ENCODE data around the gene PLAGL1.
"Not testable (repeated sequence)": the region's sequence is repeated elsewhere in the genome, so short reads cannot be mapped to it uniquely, and the experiment has no call there.

PLAGL1 gene

DNA sequence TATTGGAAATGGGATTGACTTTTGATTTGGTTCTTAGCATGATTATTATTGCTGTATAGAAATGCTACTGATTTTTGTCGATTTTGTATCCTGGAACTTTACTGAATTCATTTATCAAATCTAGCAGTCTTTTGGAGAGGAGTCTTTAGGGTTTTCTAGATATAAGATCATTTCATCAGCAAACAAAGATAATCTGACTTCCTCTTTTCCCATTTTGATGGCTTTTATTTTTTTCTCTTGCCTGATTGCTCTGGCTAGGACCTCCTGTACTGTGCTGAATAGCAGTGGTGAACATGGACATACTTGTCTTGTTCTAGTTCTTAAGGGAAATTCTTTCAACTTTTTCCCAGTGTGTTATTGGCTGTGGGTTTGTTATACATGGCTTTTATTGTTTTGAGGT is 79.2 kb downstream of the PLAGL1 start:
- Mint-ChIP-seq H3K36me3 (ENCODE audit: low read depth) (peaks cover 11% of the 10 kb centered on the region), H3K27ac (no peak overlapping the region), H3K9me3 (peaks cover 58% of the 10 kb centered on the region), H3K4me3 (no peak overlapping the region), H3K4me1 (no peaks in the 10 kb centered on the region), H3K27me3 (ENCODE audit: low read depth, poor library complexity) (no peaks in the 10 kb centered on the region)
- no peak for DNase-seq
- TF ChIP-seq, protein P1, sequence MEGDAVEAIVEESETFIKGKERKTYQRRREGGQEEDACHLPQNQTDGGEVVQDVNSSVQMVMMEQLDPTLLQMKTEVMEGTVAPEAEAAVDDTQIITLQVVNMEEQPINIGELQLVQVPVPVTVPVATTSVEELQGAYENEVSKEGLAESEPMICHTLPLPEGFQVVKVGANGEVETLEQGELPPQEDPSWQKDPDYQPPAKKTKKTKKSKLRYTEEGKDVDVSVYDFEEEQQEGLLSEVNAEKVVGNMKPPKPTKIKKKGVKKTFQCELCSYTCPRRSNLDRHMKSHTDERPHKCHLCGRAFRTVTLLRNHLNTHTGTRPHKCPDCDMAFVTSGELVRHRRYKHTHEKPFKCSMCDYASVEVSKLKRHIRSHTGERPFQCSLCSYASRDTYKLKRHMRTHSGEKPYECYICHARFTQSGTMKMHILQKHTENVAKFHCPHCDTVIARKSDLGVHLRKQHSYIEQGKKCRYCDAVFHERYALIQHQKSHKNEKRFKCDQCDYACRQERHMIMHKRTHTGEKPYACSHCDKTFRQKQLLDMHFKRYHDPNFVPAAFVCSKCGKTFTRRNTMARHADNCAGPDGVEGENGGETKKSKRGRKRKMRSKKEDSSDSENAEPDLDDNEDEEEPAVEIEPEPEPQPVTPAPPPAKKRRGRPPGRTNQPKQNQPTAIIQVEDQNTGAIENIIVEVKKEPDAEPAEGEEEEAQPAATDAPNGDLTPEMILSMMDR (IDR thresholded peaks at IDR 0.05) = no peak

DNA sequence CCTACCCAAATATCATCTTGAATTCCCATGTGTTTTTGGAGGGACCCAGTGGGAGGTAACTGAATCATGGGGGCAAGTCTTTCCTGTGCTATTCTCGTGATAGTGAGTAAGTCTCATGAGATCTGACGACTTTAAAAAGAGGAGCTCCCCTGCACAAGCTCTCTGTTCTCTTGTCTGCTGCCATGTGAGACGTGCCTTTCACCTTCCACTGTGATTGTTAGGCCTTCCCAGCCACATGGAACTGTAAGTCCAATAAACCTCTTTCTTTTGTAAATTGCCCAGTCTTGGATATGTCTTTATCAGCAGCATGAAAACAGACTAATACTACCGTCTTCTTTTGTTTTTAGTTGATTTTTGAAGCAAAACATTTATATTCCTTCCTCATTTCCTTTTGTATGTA is 91.0 kb downstream of the PLAGL1 start:
- H3K36me3 Mint-ChIP-seq (ENCODE audit: low read depth) = peaks cover 19% of the 10 kb centered on the region
- H3K27ac Mint-ChIP-seq; H3K27me3 Mint-ChIP-seq (ENCODE audit: low read depth, poor library complexity); DNase-seq; H3K4me3 Mint-ChIP-seq; H3K4me1 Mint-ChIP-seq: not testable (repeated sequence)
- H3K9me3 Mint-ChIP-seq = peaks cover 38% of the 10 kb centered on the region

DNA sequence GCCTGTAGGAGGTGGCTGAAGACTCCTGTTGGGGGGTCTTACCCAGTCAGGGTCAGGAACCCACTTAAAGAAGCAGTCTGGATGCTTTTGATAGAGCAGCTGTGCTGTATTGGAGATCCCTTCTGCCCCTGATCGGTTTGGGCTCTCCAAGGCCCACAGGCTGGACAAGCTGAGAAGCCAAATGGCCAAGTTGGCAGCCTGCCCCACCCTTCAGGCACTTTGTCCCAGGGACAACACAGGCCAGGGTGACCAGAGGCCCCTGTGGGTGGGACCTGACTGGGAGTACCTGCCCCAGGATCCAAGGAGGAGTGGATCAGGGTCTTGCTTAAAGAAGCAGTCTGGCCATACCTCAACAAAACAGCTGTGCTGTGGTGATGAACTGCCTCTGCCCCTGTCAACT is 95.4 kb downstream of the PLAGL1 start:
- peaks cover 58% of the 10 kb centered on the region for H3K9me3 Mint-ChIP-seq
- H3K4me3 Mint-ChIP-seq = no peak overlapping the region
- H3K27ac Mint-ChIP-seq = no peak overlapping the region
- peaks cover 23% of the 10 kb centered on the region for H3K36me3 Mint-ChIP-seq (ENCODE audit: low read depth)
- H3K4me1 Mint-ChIP-seq = no peaks in the 10 kb centered on the region
- TF ChIP-seq, protein P1 (IDR thresholded peaks at IDR 0.05) = no peak
- H3K27me3 Mint-ChIP-seq (ENCODE audit: low read depth, poor library complexity) = no peaks in the 10 kb centered on the region
- DNase-seq = no peak

DNA sequence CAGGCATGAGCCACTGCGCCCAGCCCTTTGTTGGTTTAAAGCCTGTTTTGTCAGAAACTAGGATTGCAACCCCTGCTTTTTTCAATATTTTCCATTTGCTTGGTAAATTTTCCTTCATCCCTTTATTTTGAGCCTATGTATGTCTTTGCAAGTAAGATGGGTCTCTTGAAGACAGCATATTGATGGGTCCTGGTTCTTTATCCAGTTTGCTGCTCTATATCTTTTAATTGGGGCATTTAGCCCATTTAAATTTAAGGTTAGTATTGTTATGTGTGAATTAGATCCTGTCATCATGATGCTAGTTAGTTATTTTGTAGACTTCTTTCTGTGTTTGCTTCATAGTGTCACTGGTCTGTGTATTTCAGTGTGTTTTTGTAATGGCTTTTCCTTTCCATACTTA is 97.0 kb downstream of the PLAGL1 start:
- H3K27ac Mint-ChIP-seq = no peak overlapping the region
- TF ChIP-seq, protein P1 (IDR thresholded peaks at IDR 0.05) = no peak
- no peak overlapping the region for H3K4me3 Mint-ChIP-seq
- peaks cover 18% of the 10 kb centered on the region for H3K36me3 Mint-ChIP-seq (ENCODE audit: low read depth)
- peaks cover 52% of the 10 kb centered on the region for H3K9me3 Mint-ChIP-seq
- H3K27me3 Mint-ChIP-seq (ENCODE audit: low read depth, poor library complexity) = no peaks in the 10 kb centered on the region
- no peaks in the 10 kb centered on the region for H3K4me1 Mint-ChIP-seq
- no peak for DNase-seq

DNA sequence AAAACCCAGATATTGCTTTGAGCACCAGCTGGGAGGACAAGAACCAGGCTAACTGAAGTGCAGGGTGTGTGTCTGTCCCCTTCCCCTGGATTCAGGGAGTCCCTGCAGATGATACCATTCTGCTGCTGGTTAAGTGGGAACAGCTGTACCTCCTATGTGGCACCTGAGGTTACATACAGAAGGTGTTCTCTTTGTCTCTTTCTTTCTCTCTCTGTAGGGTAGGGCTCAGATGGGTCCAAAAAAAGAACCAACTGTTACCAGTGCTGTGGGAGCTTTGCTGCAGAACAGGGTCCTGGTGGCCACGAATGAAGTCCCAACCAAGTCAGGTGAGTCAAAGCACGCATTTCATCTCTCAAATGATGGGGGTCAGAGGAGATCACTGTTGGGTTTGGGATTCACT is 105.2 kb downstream of the PLAGL1 start:
- H3K9me3 Mint-ChIP-seq = peaks cover 3% of the 10 kb centered on the region
- H3K4me1 Mint-ChIP-seq = no peaks in the 10 kb centered on the region
- no peaks in the 10 kb centered on the region for H3K27me3 Mint-ChIP-seq (ENCODE audit: low read depth, poor library complexity)
- H3K27ac Mint-ChIP-seq = no peak overlapping the region
- H3K36me3 Mint-ChIP-seq (ENCODE audit: low read depth) = no peaks in the 10 kb centered on the region
- no peak overlapping the region for H3K4me3 Mint-ChIP-seq
- DNase-seq = no peak
- TF ChIP-seq, protein P1 (IDR thresholded peaks at IDR 0.05) = no peak

DNA sequence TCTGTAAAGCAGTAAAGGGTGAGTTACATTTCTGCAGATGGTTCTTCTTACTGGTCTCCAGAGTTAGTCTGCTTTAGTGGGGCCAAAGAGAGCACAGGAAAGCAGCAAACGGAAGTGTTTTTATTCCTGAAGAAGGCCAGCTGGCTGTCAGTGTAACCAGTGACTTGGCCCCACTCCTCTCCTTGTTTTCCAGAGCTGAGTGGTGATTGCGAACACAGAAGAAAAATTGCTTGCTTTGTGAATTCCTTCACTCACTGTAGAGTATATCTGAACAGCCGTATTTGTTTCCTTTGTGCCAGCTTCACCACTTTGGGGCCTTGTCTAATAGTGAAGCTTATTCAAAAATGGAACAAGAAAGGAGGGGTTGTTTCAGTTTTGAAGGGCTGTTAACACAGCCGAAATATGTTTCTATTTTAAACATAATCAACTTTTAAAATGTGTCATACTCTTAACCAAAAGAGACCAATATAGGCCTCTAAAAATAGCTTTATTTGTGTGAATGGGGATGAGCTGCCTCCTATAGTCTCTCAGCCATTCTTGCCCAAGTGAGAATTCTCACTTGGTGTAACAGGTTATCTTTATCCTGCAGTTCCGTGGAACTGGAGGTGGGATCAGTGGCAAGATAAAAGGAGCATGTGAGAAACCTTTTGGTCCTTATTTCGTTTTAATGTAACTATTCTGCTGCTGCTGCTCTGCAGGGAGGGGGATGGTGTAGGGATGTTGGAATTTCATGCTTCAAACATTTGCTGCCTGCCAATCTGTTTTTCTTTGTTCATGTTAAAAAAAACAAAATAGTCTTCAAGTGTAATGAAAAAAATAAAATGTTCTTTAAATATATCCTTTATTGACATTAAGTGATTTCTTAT is 105.9 kb downstream of the PLAGL1 start:
- TF ChIP-seq, protein P1 (IDR thresholded peaks at IDR 0.05) = no peak
- Mint-ChIP-seq H3K36me3 (ENCODE audit: low read depth) (no peaks in the 10 kb centered on the region), H3K4me3 (no peak overlapping the region), H3K27ac (no peak overlapping the region), H3K4me1 (no peaks in the 10 kb centered on the region), H3K9me3 (peaks cover 3% of the 10 kb centered on the region), H3K27me3 (ENCODE audit: low read depth, poor library complexity) (no peaks in the 10 kb centered on the region)
- DNase-seq = no peak
